HG03558 (cell line): ENCODE data around the gene CD3D.

Source experiments
- ATAC-seq: cut with Tn5 transposase; IDR thresholded peaks from one replicate; pipeline ENCODE4 v1.9.1; 2021; ENCODE audit warnings: moderate number of reproducible peaks; ENCODE audit not compliant: unreplicated experiment; ENCODE audit errors: extremely low read depth

CD3D gene

DNA sequence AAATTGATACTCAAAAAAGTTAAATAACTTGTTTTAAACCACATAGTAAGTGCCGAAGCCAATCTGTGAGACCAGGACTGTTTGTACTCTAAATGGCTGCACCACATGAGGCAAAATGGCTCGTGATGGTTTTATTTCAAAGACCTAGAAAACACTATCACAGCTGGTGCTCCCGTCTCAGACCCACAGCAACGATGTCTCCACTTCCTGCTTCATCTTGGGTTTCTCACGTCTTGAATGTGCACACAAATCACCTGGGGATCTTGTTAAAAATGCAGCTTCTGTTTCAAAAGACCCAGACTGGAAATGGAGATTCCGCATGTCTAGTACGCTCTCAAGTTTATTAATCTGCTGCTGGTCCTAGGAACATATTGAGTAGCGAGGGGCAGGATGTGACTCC lies 36.8 kb downstream of the CD3D start:
- ATAC-seq: no peak

DNA sequence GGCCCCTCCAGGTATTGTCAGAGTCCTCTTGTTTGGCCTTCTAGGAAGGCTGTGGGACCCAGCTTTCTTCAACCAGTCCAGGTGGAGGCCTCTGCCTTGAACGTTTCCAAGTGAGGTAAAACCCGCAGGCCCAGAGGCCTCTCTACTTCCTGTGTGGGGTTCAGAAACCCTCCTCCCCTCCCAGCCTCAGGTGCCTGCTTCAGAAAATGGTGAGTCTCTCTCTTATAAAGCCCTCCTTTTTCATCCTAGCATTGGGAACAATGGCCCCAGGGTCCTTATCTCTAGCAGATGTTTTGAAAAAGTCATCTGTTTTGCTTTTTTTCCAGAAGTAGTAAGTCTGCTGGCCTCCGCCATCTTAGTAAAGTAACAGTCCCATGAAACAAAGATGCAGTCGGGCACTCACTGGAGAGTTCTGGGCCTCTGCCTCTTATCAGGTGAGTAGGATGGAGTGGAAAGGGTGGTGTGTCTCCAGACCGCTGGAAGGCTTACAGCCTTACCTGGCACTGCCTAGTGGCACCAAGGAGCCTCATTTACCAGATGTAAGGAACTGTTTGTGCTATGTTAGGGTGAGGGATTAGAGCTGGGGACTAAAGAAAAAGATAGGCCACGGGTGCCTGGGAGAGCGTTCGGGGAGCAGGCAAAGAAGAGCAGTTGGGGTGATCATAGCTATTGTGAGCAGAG lies 37.8 kb downstream of the CD3D start, which contains the start of gene CD3E:
CD3E (plus strand) TSS at position 163 of the 681 bp plus-strand sequence; CDS start at position 386, 223 bp downstream.
- no peak for ATAC-seq

DNA sequence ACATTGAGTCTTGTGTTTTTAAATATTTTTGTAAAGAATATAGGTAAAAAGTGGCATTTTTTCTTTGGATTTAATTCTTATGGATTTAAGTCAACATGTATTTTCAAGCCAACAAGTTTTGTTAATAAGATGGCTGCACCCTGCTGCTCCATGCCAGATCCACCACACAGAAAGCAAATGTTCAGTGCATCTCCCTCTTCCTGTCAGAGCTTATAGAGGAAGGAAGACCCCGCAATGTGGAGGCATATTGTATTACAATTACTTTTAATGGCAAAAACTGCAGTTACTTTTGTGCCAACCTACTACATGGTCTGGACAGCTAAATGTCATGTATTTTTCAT lies 38.3 kb downstream of the CD3D start:
- no peak for ATAC-seq

DNA sequence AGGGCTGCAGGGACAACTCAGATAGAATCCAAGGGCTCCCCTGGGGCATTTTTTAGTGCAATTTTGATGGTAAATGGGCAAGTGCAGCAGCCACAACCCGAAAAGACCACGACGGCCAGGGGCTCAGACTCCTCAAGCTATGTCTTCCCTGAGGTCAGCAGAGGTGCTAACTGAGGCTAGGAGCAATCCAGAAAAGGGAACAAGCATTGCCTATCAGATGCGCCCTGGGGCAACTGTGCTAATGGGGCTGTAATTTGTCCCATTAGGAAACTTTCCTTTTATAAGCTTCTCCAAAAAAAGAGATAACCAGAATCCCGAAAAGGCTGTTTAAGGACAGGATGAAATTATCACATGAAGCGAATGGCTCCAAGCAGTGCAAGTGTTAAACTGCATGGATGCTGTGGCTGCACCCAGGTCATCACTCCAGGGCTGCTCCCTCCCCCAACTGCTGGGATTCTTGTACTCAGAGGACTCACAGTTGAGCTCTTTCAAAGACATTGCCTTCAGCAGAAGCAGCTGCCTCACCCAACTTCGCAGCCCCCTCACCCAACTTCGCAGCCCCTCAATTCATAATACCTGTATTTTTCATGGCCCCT lies 40.8 kb downstream of the CD3D start:
- no peak for ATAC-seq

DNA sequence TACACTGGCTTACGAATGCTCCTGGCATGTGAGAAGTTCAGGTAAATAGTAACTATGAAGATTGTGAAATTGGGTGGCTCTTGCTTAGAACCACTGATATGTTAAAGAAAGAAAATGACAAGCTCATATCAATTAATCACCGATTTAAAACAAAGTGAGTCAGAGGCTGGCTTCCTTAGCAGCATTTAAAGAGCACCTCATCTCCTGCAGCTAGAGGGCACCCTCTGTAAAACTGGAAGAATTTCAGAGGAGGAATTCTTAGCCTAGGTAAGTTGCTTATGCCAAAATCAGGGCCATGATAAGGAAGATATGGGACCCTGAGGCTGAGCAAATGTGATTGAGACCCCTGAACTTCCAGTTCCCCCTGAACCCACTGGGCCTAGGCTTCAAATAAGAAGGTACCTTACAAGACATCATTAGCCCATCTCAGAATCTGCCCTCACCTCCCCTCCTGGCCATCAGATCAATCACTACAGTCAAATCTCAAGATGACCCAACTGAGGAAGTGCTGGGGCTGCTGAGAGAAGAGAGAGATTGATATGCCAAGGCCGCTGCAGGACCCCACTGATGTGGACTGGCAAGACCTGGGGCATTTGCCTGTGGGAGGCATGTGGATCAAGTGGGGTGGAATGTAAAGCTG lies 46.6 kb downstream of the CD3D start:
- no peak for ATAC-seq

DNA sequence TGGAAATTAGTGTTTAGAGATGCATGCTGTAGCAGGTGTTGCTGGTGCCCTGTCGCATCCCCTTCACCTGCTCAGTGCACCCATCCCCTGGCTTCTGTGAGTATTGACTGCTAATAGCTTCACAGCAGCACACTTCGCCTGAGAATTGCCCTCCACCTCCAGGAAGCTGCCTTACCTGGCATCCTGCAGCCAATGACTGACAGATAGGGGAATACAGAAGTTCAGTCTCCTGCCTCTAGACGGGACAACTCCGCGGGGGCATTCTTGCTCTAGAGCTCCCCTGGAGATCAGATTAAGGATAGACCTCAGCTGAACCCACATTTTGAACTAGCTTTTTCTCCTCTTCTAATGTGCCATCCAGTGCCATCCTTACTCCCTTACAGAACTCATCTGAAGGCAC lies 47.3 kb downstream of the CD3D start:
- no peak for ATAC-seq

DNA sequence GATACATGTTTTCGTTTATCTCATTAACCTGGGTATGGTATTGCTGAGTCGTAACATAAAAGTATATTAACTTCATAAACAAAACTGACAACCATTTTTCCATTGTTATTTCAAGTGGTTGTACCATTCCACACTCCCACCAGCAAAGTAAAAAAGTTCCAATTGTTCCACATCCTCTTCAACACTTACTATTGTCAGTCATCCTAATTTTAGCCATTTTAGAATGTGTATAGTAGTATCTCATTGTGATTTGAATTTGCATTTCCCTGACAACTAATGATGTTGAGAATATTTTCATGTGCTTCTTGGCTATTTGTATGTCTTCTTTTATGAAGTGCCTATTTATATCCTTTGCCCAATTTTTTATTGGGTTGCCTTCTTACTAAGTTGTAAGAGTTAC lies 48.5 kb downstream of the CD3D start:
- no peak for ATAC-seq

DNA sequence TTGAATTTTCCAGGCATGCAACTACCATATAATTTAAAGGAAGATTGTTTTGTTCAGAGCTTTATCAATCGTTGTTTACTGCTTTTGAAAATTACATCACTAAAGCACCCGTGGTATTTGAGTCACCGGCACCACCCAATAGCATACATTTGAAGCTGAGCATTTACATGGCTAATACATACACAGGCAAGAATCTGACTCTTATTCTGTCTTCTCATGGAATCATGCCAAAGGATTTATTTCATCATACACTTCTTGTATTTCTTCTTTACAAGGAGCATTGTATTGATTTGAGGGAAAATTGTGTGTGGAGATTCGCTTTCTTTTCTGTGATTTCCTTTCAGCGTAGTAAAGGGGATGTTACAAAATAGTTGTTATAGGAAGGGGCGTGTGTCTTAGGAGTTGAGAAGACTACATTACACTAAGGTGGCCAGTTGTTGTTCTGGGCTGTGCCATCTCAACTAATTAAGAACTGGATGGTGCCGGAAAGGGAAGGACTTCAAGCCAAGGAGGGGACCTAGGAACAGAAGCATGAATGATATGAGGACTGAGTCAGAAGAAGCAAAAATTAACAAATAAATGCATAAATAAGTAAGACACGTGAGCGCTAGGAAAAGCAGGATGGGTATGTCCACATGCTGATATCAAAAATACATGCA lies 50.9 kb downstream of the CD3D start:
- no peak for ATAC-seq

DNA sequence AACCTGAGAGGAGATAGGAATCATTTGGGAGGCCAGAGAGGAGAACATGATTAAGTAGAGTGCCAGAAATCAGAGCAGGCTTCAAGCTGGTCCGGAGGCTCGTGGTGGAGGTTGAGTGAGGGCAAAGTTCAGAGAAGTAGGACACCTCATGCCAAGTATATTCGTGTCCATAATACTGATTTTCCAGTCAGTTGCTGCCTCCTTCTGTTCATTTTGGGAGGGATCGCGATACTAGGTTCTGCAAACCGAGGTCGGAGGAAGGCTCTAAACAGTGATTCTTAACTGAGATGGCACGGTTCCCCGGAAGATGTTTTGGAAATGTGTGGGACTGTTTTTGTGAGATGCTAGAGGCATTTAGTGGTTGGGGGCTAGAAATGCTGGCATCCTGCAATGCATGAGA lies 51.6 kb downstream of the CD3D start:
- ATAC-seq: no peak

DNA sequence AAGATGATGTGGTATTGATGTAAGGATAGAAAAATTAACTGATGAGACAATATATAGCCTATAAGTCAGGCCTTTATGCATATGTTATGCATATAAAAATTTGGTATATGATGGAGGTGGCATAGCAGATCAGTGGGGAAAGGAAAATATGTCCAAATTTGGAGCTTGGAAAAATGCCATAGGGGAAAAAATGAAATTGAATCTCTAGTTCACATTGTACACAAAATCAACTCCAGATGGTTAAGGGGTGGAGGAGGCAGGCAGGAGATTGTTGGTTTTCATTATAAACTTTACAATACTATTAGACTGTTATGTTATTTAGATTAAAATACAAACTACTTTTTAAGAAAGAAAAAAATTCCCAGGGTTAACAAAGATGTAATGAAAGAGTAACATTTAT lies 53.1 kb downstream of the CD3D start:
- no peak for ATAC-seq
